GM18505 (cell line): ENCODE measurements around the gene MYH6.

ENCODE experiments used
- ATAC-seq: cut with Tn5 transposase; IDR thresholded peaks from one replicate; pipeline ENCODE4 v1.9.1; 2021; ENCODE audit not compliant: unreplicated experiment
- POLR2A ChIP-seq: IDR thresholded peaks from 4 replicates; pipeline ENCODE4 v1.6.1; 2011; ENCODE audit warnings: borderline replicate concordance; ENCODE audit not compliant: insufficient read depth, insufficient read length; ENCODE audit errors: extremely low read depth

MYH6 gene

GRCh38 chr14:23442721-23443356 is 34.8 kb upstream of the MYH6 start:
- no peak for TF ChIP-seq POLR2A
- ATAC-seq, result no peak

GRCh38 chr14:23441076-23441475 is 33.0 kb upstream of the MYH6 start:
- no peak for ATAC-seq
- no peak for TF ChIP-seq POLR2A

GRCh38 chr14:23439107-23439835 is 31.2 kb upstream of the MYH6 start:
- TF ChIP-seq POLR2A, result no peak
- ATAC-seq, result no peak

GRCh38 chr14:23438101-23438971 is 30.3 kb upstream of the MYH6 start:
- TF ChIP-seq POLR2A, result no peak
- ATAC-seq, result no peak

- no peak for ATAC-seq
- no peak for TF ChIP-seq POLR2A
These were observed 29.3 kb upstream of the MYH6 start for GRCh38 chr14:23437133-23438100.

GRCh38 chr14:23436327-23437132 is 28.5 kb upstream of the MYH6 start:
- TF ChIP-seq POLR2A, result no peak

GRCh38 chr14:23435543-23436326 is 27.7 kb upstream of the MYH6 start, which contains the start of gene MYH7:
Gene MYH7, minus strand, starts transcription at chr14:23435660. Its CDS starts 1,928 bp downstream, at chr14:23433732.
- TF ChIP-seq POLR2A, result no peak
- no peak for ATAC-seq

More at GRCh38 chr14:23436327-23437132, 28.5 kb upstream of the MYH6 start:
- no peak for ATAC-seq

GRCh38 chr14:23434488-23435222 is 26.6 kb upstream of the MYH6 start:
- TF ChIP-seq POLR2A, result no peak

GRCh38 chr14:23433457-23433856 is 25.4 kb upstream of the MYH6 start:
- TF ChIP-seq POLR2A, result no peak
- ATAC-seq, result no peak

More at GRCh38 chr14:23434488-23435222, 26.6 kb upstream of the MYH6 start:
- no peak for ATAC-seq

- no peak for ATAC-seq
- TF ChIP-seq POLR2A, result no peak
These were observed 24.9 kb upstream of the MYH6 start for GRCh38 chr14:23432946-23433345.
